IMR-90 (cell line): ENCODE measurements around the gene MED13. TPM values are rescaled to one million over a fixed set of nuclear protein-coding genes. Genes with fewer than 3 reads are reported as not detected.

Source experiments
- ATAC-seq: fragments of 200-7000 bp; cut with Tn5 transposase; 2 replicates; pipeline ENCODE4 v1.9.1; 2020; ENCODE audit warnings: low read depth, mild to moderate bottlenecking, moderate library complexity
- BruUV-seq: library from RNA; stranded (reverse); fragments of 400-500 nt; replicated peaks from 2 replicates; lab custom pipeline; 2021; lab: Mats Ljungman, UMichigan
- CTCF ChIA-PET: fragments of 300-600 bp; formaldehyde crosslinking; extraction: SDS; loops from one replicate; lab custom pipeline; 2021; ENCODE audit warnings: antibody characterized with exemption; lab: Yijun Ruan, JAX
- POLR2A ChIA-PET: fragments of 300-600 bp; sonication (Branson Sonifier 250); formaldehyde crosslinking; loops from one replicate; lab custom pipeline; 2022; ENCODE audit warnings: antibody characterized with exemption; ENCODE audit not compliant: unreplicated experiment; lab: Charles Lee
- DNase-seq: peaks from one replicate; pipeline ENCODE4 v3.0.0; 2013
- H2AFZ ChIP-seq: replicated peaks from 2 replicates; pipeline ENCODE3; 2013; ENCODE audit warnings: low read length, mild to moderate bottlenecking; ENCODE audit not compliant: poor library complexity
- H2AK5ac ChIP-seq: 2 replicates; pipeline ENCODE4 v1.6.1; 2013; ENCODE audit warnings: low read depth, low read length, inconsistent platforms
- H2AK9ac ChIP-seq: replicated peaks from 2 replicates; pipeline ENCODE3; 2013; ENCODE audit warnings: mild to moderate bottlenecking, low read depth, low read length, moderate library complexity; ENCODE audit not compliant: poor library complexity
- H2BK120ac ChIP-seq: 2 replicates; pipeline ENCODE4 v1.6.1; 2013; ENCODE audit warnings: low read depth, low read length, inconsistent platforms
- H2BK15ac ChIP-seq: 3 replicates; pipeline ENCODE4 v1.6.1; 2013; ENCODE audit warnings: low read depth, low read length, inconsistent platforms
- H2BK20ac ChIP-seq: 2 replicates; pipeline ENCODE4 v1.6.1; 2013; ENCODE audit warnings: low read depth, mild to moderate bottlenecking, inconsistent platforms, low read length, moderate library complexity
- H2BK5ac ChIP-seq: 2 replicates; pipeline ENCODE4 v1.6.1; 2013; ENCODE audit warnings: mild to moderate bottlenecking, low read depth, low read length, inconsistent platforms; ENCODE audit not compliant: poor library complexity, severe bottlenecking
- H3K14ac ChIP-seq: replicated peaks from 2 replicates; pipeline ENCODE4 v1.6.1; 2013; ENCODE audit warnings: low read depth, low read length, inconsistent platforms
- H3K18ac ChIP-seq: 2 replicates; pipeline ENCODE4 v1.6.1; 2013; ENCODE audit warnings: low read depth, low read length, control low read depth
- H3K23ac ChIP-seq: 2 replicates; pipeline ENCODE4 v1.6.1; 2013; ENCODE audit warnings: low read depth, low read length, inconsistent platforms
- H3K27ac ChIP-seq: 2 replicates; pipeline ENCODE4 v1.5.1; 2013; ENCODE audit warnings: mild to moderate bottlenecking, control low read depth, low read length; ENCODE audit not compliant: insufficient read depth
- H3K27me3 ChIP-seq: 2 replicates; pipeline ENCODE4 v1.6.1; 2013; ENCODE audit warnings: low read length; ENCODE audit not compliant: control insufficient read depth, insufficient read depth
- H3K36me3 ChIP-seq: 2 replicates; pipeline ENCODE4 v1.6.1; 2013; ENCODE audit warnings: low read length, mixed read lengths; ENCODE audit not compliant: control insufficient read depth, insufficient read depth
- H3K4ac ChIP-seq: 2 replicates; pipeline ENCODE4 v1.6.1; 2013; ENCODE audit warnings: low read depth, low read length, inconsistent platforms
- H3K4me1 ChIP-seq: 2 replicates; pipeline ENCODE4 v1.6.1; 2013; ENCODE audit warnings: low read length, mixed read lengths; ENCODE audit not compliant: control insufficient read depth, insufficient read depth
- H3K4me2 ChIP-seq: 2 replicates; pipeline ENCODE4 v1.6.1; 2013; ENCODE audit warnings: low read depth, mild to moderate bottlenecking, control low read depth, low read length, moderate library complexity
- H3K4me3 ChIP-seq: 2 replicates; pipeline ENCODE4 v1.5.1; 2013; ENCODE audit warnings: low read depth, mild to moderate bottlenecking, control low read depth, low read length, moderate library complexity; ENCODE audit not compliant: insufficient read depth
- H3K56ac ChIP-seq: 2 replicates; pipeline ENCODE4 v1.6.1; 2013; ENCODE audit warnings: low read length, inconsistent platforms; ENCODE audit not compliant: insufficient read depth; ENCODE audit errors: extremely low read depth
- H3K79me1 ChIP-seq, 2 experiments: 2 replicates each; pipeline ENCODE4 v1.6.1; 2013; ENCODE audit warnings: low read length in 2 of 2, inconsistent platforms in 1 of 2, low read depth in 1 of 2
- H3K9ac ChIP-seq: 2 replicates; pipeline ENCODE4 v1.6.1; 2013; ENCODE audit warnings: low read depth, low read length, control low read depth
- H3K9me1 ChIP-seq: 2 replicates; pipeline ENCODE4 v1.6.1; 2013; ENCODE audit warnings: low read length, inconsistent platforms; ENCODE audit not compliant: insufficient read depth
- H3K9me3 ChIP-seq: 2 replicates; pipeline ENCODE4 v1.6.1; 2013; ENCODE audit warnings: low read length; ENCODE audit not compliant: control insufficient read depth, insufficient read depth
- H4K20me1 ChIP-seq: 2 replicates; pipeline ENCODE4 v1.6.1; 2013; ENCODE audit warnings: low read length, inconsistent platforms; ENCODE audit not compliant: insufficient read depth
- H4K5ac ChIP-seq: 2 replicates; pipeline ENCODE4 v1.6.1; 2013; ENCODE audit warnings: mild to moderate bottlenecking, low read depth, low read length, control low read depth
- H4K8ac ChIP-seq, 2 experiments: 2 replicates each; pipeline ENCODE4 v1.6.1; 2013; ENCODE audit warnings: low read depth in 2 of 2, low read length in 2 of 2, control low read depth in 1 of 2, inconsistent platforms in 1 of 2
- H4K91ac ChIP-seq: 2 replicates; pipeline ENCODE4 v1.6.1; 2013; ENCODE audit warnings: low read depth, low read length, inconsistent platforms; ENCODE audit not compliant: insufficient read depth
- BHLHE40 ChIP-seq: fragments of 150-350 bp; IDR thresholded peaks from 2 replicates; pipeline ENCODE4 v1.6.1; 2016; ENCODE audit warnings: mild to moderate bottlenecking, low read depth, low read length
- CEBPB ChIP-seq: IDR thresholded peaks from 2 replicates; pipeline ENCODE4 v1.6.1; 2012; ENCODE audit warnings: low read depth, low read length, improper control_type of control experiment
- CHD1 ChIP-seq: IDR thresholded peaks from 2 replicates; pipeline ENCODE4 v1.6.1; 2012; ENCODE audit warnings: low read depth, low read length, improper control_type of control experiment
- CTCF ChIP-seq: conservative IDR thresholded peaks from 2 replicates; pipeline ENCODE4 v1.5.1; 2012; ENCODE audit warnings: mild to moderate bottlenecking, low read depth, low read length, improper control_type of control experiment
- ELK1 ChIP-seq: fragments of 150-350 bp; IDR thresholded peaks from 2 replicates; pipeline ENCODE4 v1.6.1; 2016; ENCODE audit warnings: low read depth, mild to moderate bottlenecking, low read length, moderate library complexity, borderline replicate concordance
- FOS ChIP-seq: fragments of 150-350 bp; IDR thresholded peaks from 2 replicates; pipeline ENCODE4 v1.6.1; 2016; ENCODE audit warnings: low read depth, low read length
- NFE2L2 ChIP-seq: fragments of 150-350 bp; IDR thresholded peaks from 2 replicates; pipeline ENCODE4 v1.6.1; 2016; ENCODE audit warnings: low read depth, mild to moderate bottlenecking, low read length
- POLR2A ChIP-seq: IDR thresholded peaks from 2 replicates; pipeline ENCODE4 v1.6.1; 2012; ENCODE audit warnings: mild to moderate bottlenecking, low read depth, low read length
- RAD21 ChIP-seq: IDR thresholded peaks from 2 replicates; pipeline ENCODE4 v1.6.1; 2012; ENCODE audit warnings: low read length, improper control_type of control experiment
- RFX5 ChIP-seq: IDR thresholded peaks from 2 replicates; pipeline ENCODE4 v1.8.0; 2012; ENCODE audit warnings: low read depth, mild to moderate bottlenecking, low read length, moderate library complexity
- SMC3 ChIP-seq: fragments of 150-350 bp; IDR thresholded peaks from 2 replicates; pipeline ENCODE4 v1.6.1; 2016; ENCODE audit warnings: low read depth, mild to moderate bottlenecking, antibody characterized with exemption, low read length, moderate library complexity
- USF2 ChIP-seq: fragments of 150-350 bp; IDR thresholded peaks from 2 replicates; pipeline ENCODE4 v1.6.1; 2017; ENCODE audit warnings: mild to moderate bottlenecking, antibody characterized with exemption, low read length, low read depth
- WGBS, 2 experiments: methylation state at CpG; one replicate each; pipeline versions ENCODE4 v1.1.5 to v1.1.7; 2013; ENCODE audit warnings: missing lambda C conversion rate in 2 of 2; ENCODE audit not compliant: insufficient read length in 1 of 2; ENCODE audit errors: extremely low coverage in 2 of 2; 5-methylcytosine and 5-hydroxymethylcytosine counted together
- dilution Hi-C: fragments of 300-500 bp; cut with HindIII; formaldehyde crosslinking; loops from one replicate; pipeline ENCODE4 v1.14.3; 2018; ENCODE audit warnings: low sequenced_read_pairs; ENCODE audit not compliant: unreplicated experiment
- in situ Hi-C: fragments of 300-500 bp; cut with MboI; formaldehyde crosslinking; loops from 3 replicates; pipeline ENCODE4 v1.14.3; 2019; ENCODE audit warnings: low sequenced_read_pairs, inconsistent platforms, mixed read lengths
- intact Hi-C: fragments of 100-400 bp; cut with micrococcal nuclease; formaldehyde crosslinking; loops from 2 replicates; pipeline ENCODE4 v1.10.0; 2022
- polyA plus RNA-seq, 3 experiments: library from polyadenylated mRNA; depleted of rRNA; stranded (reverse); fragments of >200 nt; gene quantifications; 2 replicates each; pipeline ENCODE4 v1.2.3, GENCODE V29; 2012; ENCODE audit warnings: low replicate concordance in 1 of 3
- total RNA-seq: library from RNA; depleted of rRNA; stranded (reverse); fragments of >200 nt; gene quantifications from 2 replicates; pipeline ENCODE4 v1.2.3, GENCODE V29; 2012

Gene MED13
- total and polyA plus RNA-seq, 2 of the 4 experiments (the other 2 are of a cell fraction), result 9.7 to 67.2 TPM

DNA sequence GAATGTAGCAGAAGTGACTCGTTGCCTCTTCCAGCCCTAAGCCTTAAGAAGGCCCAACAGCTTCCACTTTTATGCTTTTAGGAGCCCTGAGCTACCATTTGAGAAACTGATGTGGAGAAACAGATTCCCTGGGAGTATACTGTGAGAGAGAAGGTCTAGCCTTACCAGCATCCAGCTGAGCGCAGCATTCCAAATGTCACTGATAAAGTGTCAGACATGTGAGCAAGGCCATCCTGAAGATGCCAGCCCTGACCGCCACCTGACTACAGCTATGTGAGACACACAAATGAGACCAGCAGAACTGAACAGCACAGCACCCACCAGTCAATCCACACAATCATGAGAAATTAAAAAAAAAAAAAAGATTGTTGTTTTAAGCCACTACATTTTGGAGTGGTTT, 18.6 kb upstream of the MED13 start:
- WGBS, 2 experiments, result no CpG with 5 or more reads among the region's 3 CpGs
- no peak overlapping the region for H3K9ac ChIP-seq
- H2AK5ac ChIP-seq, result no peak overlapping the region
- DNase-seq (no peak), ATAC-seq (no peak)
- H2BK20ac ChIP-seq, result no peak overlapping the region
- no peaks in the 10 kb centered on the region for H3K4me1 ChIP-seq
- H2BK5ac ChIP-seq, result no peak overlapping the region
- H2BK120ac ChIP-seq, result no peak overlapping the region
- H2AK9ac ChIP-seq, result no peak overlapping the region
- intact Hi-C loops, result no loop called here
- H2AFZ ChIP-seq, result no peak overlapping the region
- no peaks in the 10 kb centered on the region for H4K20me1 ChIP-seq
- peaks cover 8% of the 10 kb centered on the region for H3K27me3 ChIP-seq
- no peak overlapping the region for H4K8ac ChIP-seq
- no peak overlapping the region for H2BK15ac ChIP-seq
- no peak overlapping the region for H3K4ac ChIP-seq
- TF ChIP-seq FOS (no peak), NFE2L2 (no peak), CHD1 (no peak), BHLHE40 (no peak), ELK1 (no peak), SMC3 (no peak), RAD21 (no peak), RFX5 (no peak), CTCF (no peak), CEBPB (no peak), USF2 (no peak), POLR2A (no peak)
- H3K4me2 ChIP-seq, result no peak overlapping the region
- in situ Hi-C loops, result no loop called here
- H3K23ac ChIP-seq, result no peak overlapping the region
- no peak overlapping the region for H3K4me3 ChIP-seq
- no peaks in the 10 kb centered on the region for H3K79me1 ChIP-seq
- H3K9me3 ChIP-seq, result no peaks in the 10 kb centered on the region
- H3K14ac ChIP-seq, result no peak overlapping the region
- dilution Hi-C loops, result no loop called here
- no peaks in the 10 kb centered on the region for H3K9me1 ChIP-seq
- no peak overlapping the region for H3K18ac ChIP-seq
- ChIA-PET POLR2A (no interaction called here), CTCF (interaction anchor here (0.7 kb wide), 1 partner anchor 237 kb away, joined by 4 read pairs; no protein-coding TSS in a partner anchor)
- no peaks in the 10 kb centered on the region for H3K36me3 ChIP-seq
- no peak overlapping the region for H4K91ac ChIP-seq
- H4K5ac ChIP-seq, result no peak overlapping the region
- H3K27ac ChIP-seq, result no peak overlapping the region
- H3K56ac ChIP-seq, result no peak overlapping the region
- no TSS peak for BruUV-seq
